Subcutaneous abdominal adipose tissue (tissue), 5 donors: ENCODE data around the gene GALNT1.

Experiments
- H3K27ac ChIP-seq: one replicate; pipeline ENCODE4 v1.7.0; 2013; ENCODE audit warnings: low read depth, mild to moderate bottlenecking, inconsistent platforms, low read length, moderate library complexity
- H3K27me3 ChIP-seq, 5 donors: one replicate each; pipeline ENCODE4 v1.7.0; 2013; ENCODE audit warnings: low read length in 5 of 5, inconsistent platforms in 1 of 5; ENCODE audit not compliant: control insufficient read depth in 5 of 5, insufficient read depth in 4 of 5
- H3K36me3 ChIP-seq, 5 donors: one replicate each; pipeline ENCODE4 v1.7.0; 2013; ENCODE audit warnings: low read length in 5 of 5; ENCODE audit not compliant: control insufficient read depth in 5 of 5, insufficient read depth in 5 of 5
- H3K4me1 ChIP-seq, 5 donors: one replicate each; pipeline ENCODE4 v1.7.0; 2013; ENCODE audit warnings: low read length in 5 of 5, mild to moderate bottlenecking in 3 of 5, moderate library complexity in 1 of 5; ENCODE audit not compliant: control insufficient read depth in 5 of 5, insufficient read depth in 5 of 5
- H3K4me3 ChIP-seq, 5 donors: one replicate each; pipeline ENCODE4 v1.7.0; 2013; ENCODE audit warnings: low read length in 5 of 5, low read depth in 1 of 5
- H3K9ac ChIP-seq, 5 donors: one replicate each; pipeline ENCODE4 v1.7.0; 2013; ENCODE audit warnings: low read length in 5 of 5, mild to moderate bottlenecking in 4 of 5, moderate library complexity in 3 of 5
- H3K9me3 ChIP-seq, 5 donors: one replicate each; pipeline ENCODE4 v1.7.0; 2013; ENCODE audit warnings: low read length in 5 of 5; ENCODE audit not compliant: control insufficient read depth in 5 of 5
- donor health status: healthy.
- donor health status: healthy.
- donor health status: healthy.
- donor health status: healthy.
- donor health status: healthy.

Gene GALNT1

GRCh38 chr18:35716169-35716831, 134.8 kb downstream of the GALNT1 start:
- Histone ChIP-seq H3K4me1 (peaks cover 0 to 6% (median 0%) of the 10 kb centered on the region in 5 donors), H3K4me3 (no peak overlapping the region), H3K9me3 (peaks cover 0 to 17% (median 3%) of the 10 kb centered on the region in 5 donors), H3K9ac (no peak overlapping the region), H3K27me3 (no peaks in the 10 kb centered on the region), H3K36me3 (peaks cover 0 to 7% (median 0%) of the 10 kb centered on the region in 5 donors), H3K27ac (no peak overlapping the region)

GRCh38 chr18:35717182-35717581, 135.6 kb downstream of the GALNT1 start:
- Histone ChIP-seq H3K36me3 (peaks cover 0 to 7% (median 0%) of the 10 kb centered on the region in 5 donors), H3K4me1 (peaks cover 0 to 6% (median 0%) of the 10 kb centered on the region in 5 donors), H3K9ac (no peak overlapping the region), H3K27ac (no peak overlapping the region), H3K27me3 (peaks cover 0 to 5% (median 0%) of the 10 kb centered on the region in 5 donors), H3K4me3 (no peak overlapping the region), H3K9me3 (peaks cover 0 to 17% (median 5%) of the 10 kb centered on the region in 5 donors)

- Histone ChIP-seq H3K9ac (no peak overlapping the region), H3K4me3 (no peak overlapping the region), H3K27ac (no peak overlapping the region), H3K27me3 (peaks cover 0 to 5% (median 0%) of the 10 kb centered on the region in 5 donors), H3K36me3 (no peaks in the 10 kb centered on the region), H3K4me1 (no peaks in the 10 kb centered on the region), H3K9me3 (peaks cover 0 to 17% (median 5%) of the 10 kb centered on the region in 5 donors)
Measured at GRCh38 chr18:35721431-35722081, 140.0 kb downstream of the GALNT1 start.

- peaks cover 0 to 14% (median 2%) of the 10 kb centered on the region in 5 donors for H3K9me3 ChIP-seq
- no peaks in the 10 kb centered on the region for H3K36me3 ChIP-seq
- H3K27ac ChIP-seq, result no peak overlapping the region
- peaks cover 0 to 17% (median 11%) of the 10 kb centered on the region in 5 donors for H3K4me1 ChIP-seq
- no peak overlapping the region for H3K4me3 ChIP-seq
- no peaks in the 10 kb centered on the region for H3K27me3 ChIP-seq
- no peak overlapping the region for H3K9ac ChIP-seq
Measured at GRCh38 chr18:35728676-35729075, 147.1 kb downstream of the GALNT1 start.

- peaks cover 0 to 14% (median 2%) of the 10 kb centered on the region in 5 donors for H3K9me3 ChIP-seq
- peak overlapping the region in 1 of 5 donors; percentile 13 for H3K4me3 ChIP-seq
- peaks cover 3 to 22% (median 11%) of the 10 kb centered on the region in 5 donors for H3K4me1 ChIP-seq
- H3K27me3 ChIP-seq, result no peaks in the 10 kb centered on the region
- H3K36me3 ChIP-seq, result no peaks in the 10 kb centered on the region
- H3K27ac ChIP-seq, result no peak overlapping the region
- no peak overlapping the region for H3K9ac ChIP-seq
Measured at GRCh38 chr18:35729991-35730668, 148.6 kb downstream of the GALNT1 start.

GRCh38 chr18:35730691-35731370, 149.3 kb downstream of the GALNT1 start:
- Histone ChIP-seq H3K9me3 (peaks cover 0 to 14% (median 2%) of the 10 kb centered on the region in 5 donors), H3K4me1 (peaks cover 3 to 22% (median 11%) of the 10 kb centered on the region in 5 donors), H3K4me3 (peak overlapping the region in 1 of 5 donors; percentile 13), H3K27ac (no peak overlapping the region), H3K36me3 (no peaks in the 10 kb centered on the region), H3K9ac (no peak overlapping the region), H3K27me3 (no peaks in the 10 kb centered on the region)

- Histone ChIP-seq H3K36me3 (no peaks in the 10 kb centered on the region), H3K27me3 (no peaks in the 10 kb centered on the region), H3K27ac (no peak overlapping the region), H3K9me3 (peaks cover 0 to 14% (median 2%) of the 10 kb centered on the region in 5 donors), H3K4me3 (no peak overlapping the region), H3K4me1 (peaks cover 3 to 22% (median 11%) of the 10 kb centered on the region in 5 donors), H3K9ac (no peak overlapping the region)
Measured at GRCh38 chr18:35731701-35732100, 150.2 kb downstream of the GALNT1 start.

- Histone ChIP-seq H3K4me1 (peaks cover 3 to 22% (median 11%) of the 10 kb centered on the region in 5 donors), H3K9ac (no peak overlapping the region), H3K9me3 (peaks cover 0 to 14% (median 2%) of the 10 kb centered on the region in 5 donors), H3K27ac (peak overlapping the region; percentile 4), H3K36me3 (no peaks in the 10 kb centered on the region), H3K4me3 (no peak overlapping the region), H3K27me3 (no peaks in the 10 kb centered on the region)
Measured at GRCh38 chr18:35732162-35732561, 150.6 kb downstream of the GALNT1 start.

- peak overlapping the region; percentile 4 for H3K27ac ChIP-seq
- H3K9me3 ChIP-seq, result peaks cover 0 to 14% (median 2%) of the 10 kb centered on the region in 5 donors
- H3K4me1 ChIP-seq, result peaks cover 3 to 22% (median 11%) of the 10 kb centered on the region in 5 donors
- H3K27me3 ChIP-seq, result no peaks in the 10 kb centered on the region
- no peak overlapping the region for H3K9ac ChIP-seq
- no peaks in the 10 kb centered on the region for H3K36me3 ChIP-seq
- no peak overlapping the region for H3K4me3 ChIP-seq
Measured at GRCh38 chr18:35732636-35733035, 151.1 kb downstream of the GALNT1 start.
